Muscle layer of colon (tissue), 2 donors: ENCODE results near the gene PEMT.
"Not testable (repeated sequence)": the region's sequence is repeated elsewhere in the genome, so short reads cannot be mapped to it uniquely, and the experiment has no call there.

Source experiments
- H3K27ac ChIP-seq: one replicate; pipeline ENCODE4 v1.7.0; 2013; ENCODE audit warnings: low read depth, mild to moderate bottlenecking, low read length, moderate library complexity
- H3K27me3 ChIP-seq, 2 donors: one replicate each; pipeline ENCODE4 v1.7.0; 2013; ENCODE audit warnings: low read length in 2 of 2, mild to moderate bottlenecking in 2 of 2; ENCODE audit not compliant: insufficient read depth in 2 of 2, control insufficient read depth in 1 of 2
- H3K36me3 ChIP-seq: one replicate; pipeline ENCODE4 v1.7.0; 2013; ENCODE audit warnings: mild to moderate bottlenecking, low read length; ENCODE audit not compliant: insufficient read depth
- H3K4me1 ChIP-seq: one replicate; pipeline ENCODE4 v1.7.0; 2013; ENCODE audit warnings: mild to moderate bottlenecking, low read length; ENCODE audit not compliant: insufficient read depth
- H3K4me3 ChIP-seq, 2 donors: one replicate each; pipeline ENCODE4 v1.7.0; 2013; ENCODE audit warnings: low read length in 2 of 2, low read depth in 1 of 2, mild to moderate bottlenecking in 1 of 2, moderate library complexity in 1 of 2
- H3K9ac ChIP-seq: one replicate; pipeline ENCODE4 v1.7.0; 2013; ENCODE audit warnings: low read length
- H3K9me3 ChIP-seq: one replicate; pipeline ENCODE4 v1.7.0; 2013; ENCODE audit warnings: mild to moderate bottlenecking, low read length
- donor health status: abdominal sarcoma.
- donor health status: Adenocarcinoma of cecum.

Gene PEMT

GRCh38 chr17:17476865-17477467 lies 114.5 kb downstream of the PEMT start, which contains the start of gene MED9:
MED9 (plus strand) TSS chr17:17477000; CDS start chr17:17477042, 42 bp downstream.
- Histone ChIP-seq H3K4me1 (peaks cover 33% of the 10 kb centered on the region), H3K27ac (peak within 1 kb of the TSS; percentile 100)

DNA sequence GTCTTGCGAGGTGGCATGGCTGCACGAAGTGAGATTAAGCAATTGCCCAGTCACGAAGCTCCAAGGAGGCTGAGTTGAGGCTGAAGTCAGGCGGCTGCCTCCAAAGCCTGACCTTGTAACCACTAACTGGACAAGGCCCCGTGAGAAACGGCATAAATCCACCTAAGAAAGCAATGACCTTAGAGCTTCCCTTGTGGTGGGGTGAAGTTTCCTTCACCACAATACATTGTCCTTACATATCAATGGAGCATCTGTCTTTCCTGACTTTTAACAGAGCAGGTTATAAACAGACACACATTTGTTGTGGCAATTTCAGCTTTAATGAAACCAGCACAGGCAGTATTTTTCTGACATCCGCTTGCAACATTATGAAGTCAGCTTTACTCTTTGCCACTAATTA lies 117.2 kb downstream of the PEMT start:
- H3K36me3 ChIP-seq: no peaks in the 10 kb centered on the region
- no peak overlapping the region for H3K27ac ChIP-seq
- H3K4me3 ChIP-seq: no peak overlapping the region
- H3K9ac ChIP-seq: no peak overlapping the region
- H3K9me3 ChIP-seq: no peaks in the 10 kb centered on the region
- no peaks in the 10 kb centered on the region for H3K27me3 ChIP-seq
- H3K4me1 ChIP-seq: peaks cover 20% of the 10 kb centered on the region

More at GRCh38 chr17:17476865-17477467, 114.5 kb downstream of the PEMT start, which contains the start of gene MED9:
- peaks cover 16% of the 10 kb centered on the region for H3K36me3 ChIP-seq
- peak within 1 kb of the TSS; percentile 92 for H3K9ac ChIP-seq
- H3K9me3 ChIP-seq: no peaks in the 10 kb centered on the region
- H3K27me3 ChIP-seq: no peaks in the 10 kb centered on the region
- H3K4me3 ChIP-seq: peak within 1 kb of the TSS; percentile 95 to 100

GRCh38 chr17:17472333-17472920 lies 119.1 kb downstream of the PEMT start:
- no peaks in the 10 kb centered on the region for H3K9me3 ChIP-seq
- H3K4me1 ChIP-seq: peaks cover 1% of the 10 kb centered on the region
- H3K27me3 ChIP-seq: no peaks in the 10 kb centered on the region
- no peaks in the 10 kb centered on the region for H3K36me3 ChIP-seq
- H3K9ac ChIP-seq: no peak overlapping the region
- H3K4me3 ChIP-seq: no peak overlapping the region
- H3K27ac ChIP-seq: no peak overlapping the region

- H3K4me1 ChIP-seq: no peaks in the 10 kb centered on the region
- H3K36me3 ChIP-seq: no peaks in the 10 kb centered on the region
- no peak overlapping the region for H3K4me3 ChIP-seq
- H3K9ac ChIP-seq: no peak overlapping the region
- H3K27ac ChIP-seq: no peak overlapping the region
- H3K27me3 ChIP-seq: no peaks in the 10 kb centered on the region
- no peaks in the 10 kb centered on the region for H3K9me3 ChIP-seq
Observed at GRCh38 chr17:17469996-17470395, 121.5 kb downstream of the PEMT start.

DNA sequence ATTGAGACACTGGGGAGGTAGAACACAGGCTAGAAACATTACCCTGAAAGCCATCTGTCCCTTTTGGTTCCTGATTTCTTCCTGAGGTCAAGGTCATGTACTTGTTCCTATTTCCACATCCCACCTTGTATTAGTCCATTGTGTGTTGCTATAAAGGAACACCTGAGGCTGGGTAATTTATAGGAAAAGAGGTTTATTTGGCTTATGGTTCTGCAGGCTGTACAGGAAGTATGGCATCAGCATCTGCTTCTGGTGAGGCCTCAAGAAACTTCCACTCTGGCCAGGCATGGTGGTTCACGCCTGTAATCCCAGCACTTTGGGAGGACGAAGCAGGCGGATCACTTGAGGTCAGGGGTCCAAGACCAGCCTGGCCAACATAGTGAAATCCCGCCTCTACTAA lies 122.2 kb downstream of the PEMT start:
- H3K36me3 ChIP-seq: no peaks in the 10 kb centered on the region
- no peaks in the 10 kb centered on the region for H3K9me3 ChIP-seq
- H3K27ac ChIP-seq: no peak overlapping the region
- no peaks in the 10 kb centered on the region for H3K4me1 ChIP-seq
- H3K27me3 ChIP-seq: no peaks in the 10 kb centered on the region
- H3K9ac ChIP-seq: no peak overlapping the region
- no peak overlapping the region for H3K4me3 ChIP-seq

- no peaks in the 10 kb centered on the region for H3K4me1 ChIP-seq
- H3K27ac ChIP-seq: no peak overlapping the region
- no peaks in the 10 kb centered on the region for H3K9me3 ChIP-seq
- no peaks in the 10 kb centered on the region for H3K27me3 ChIP-seq
- no peak overlapping the region for H3K4me3 ChIP-seq
- no peaks in the 10 kb centered on the region for H3K36me3 ChIP-seq
- H3K9ac ChIP-seq: no peak overlapping the region
Observed at GRCh38 chr17:17468217-17469010, 123.1 kb downstream of the PEMT start.

- no peak overlapping the region for H3K4me3 ChIP-seq
- no peak overlapping the region for H3K9ac ChIP-seq
- no peaks in the 10 kb centered on the region for H3K9me3 ChIP-seq
- no peaks in the 10 kb centered on the region for H3K4me1 ChIP-seq
- no peaks in the 10 kb centered on the region for H3K36me3 ChIP-seq
- H3K27ac ChIP-seq: no peak overlapping the region
- no peaks in the 10 kb centered on the region for H3K27me3 ChIP-seq
Observed at GRCh38 chr17:17467720-17468119, 123.8 kb downstream of the PEMT start.

DNA sequence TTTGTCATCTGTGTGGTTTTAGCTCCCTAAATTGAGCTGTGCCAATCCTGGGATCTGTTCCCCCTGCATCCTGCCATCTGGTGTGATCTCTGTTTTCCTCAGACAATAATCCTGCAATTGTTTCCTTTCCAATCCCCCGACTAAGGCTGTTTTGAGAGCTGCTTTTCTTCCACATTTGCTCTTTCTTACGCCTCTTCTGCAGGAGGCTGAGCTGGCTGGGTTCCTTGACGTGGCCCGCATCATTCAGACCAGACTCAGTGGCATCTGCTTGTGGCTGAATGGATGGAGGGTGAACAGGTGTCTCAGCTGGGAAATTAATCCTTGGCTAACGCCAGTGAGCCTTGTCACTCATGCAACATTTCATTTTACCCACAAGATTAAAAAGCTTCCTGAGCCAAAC lies 124.5 kb downstream of the PEMT start:
- Histone ChIP-seq H3K36me3 (no peaks in the 10 kb centered on the region), H3K4me1 (no peaks in the 10 kb centered on the region), H3K27me3 (no peaks in the 10 kb centered on the region), H3K9me3 (no peaks in the 10 kb centered on the region), H3K9ac (no peak overlapping the region), H3K4me3 (no peak overlapping the region), H3K27ac (no peak overlapping the region)

GRCh38 chr17:17466511-17466910 lies 125.0 kb downstream of the PEMT start:
- Histone ChIP-seq H3K9me3 (no peaks in the 10 kb centered on the region), H3K27ac (no peak overlapping the region), H3K4me1 (no peaks in the 10 kb centered on the region), H3K27me3 (no peaks in the 10 kb centered on the region), H3K36me3 (no peaks in the 10 kb centered on the region), H3K4me3 (no peak overlapping the region), H3K9ac (no peak overlapping the region)

- H3K36me3 ChIP-seq, H3K9ac ChIP-seq, H3K4me3 ChIP-seq, H3K4me1 ChIP-seq, H3K27me3 ChIP-seq, H3K27ac ChIP-seq, H3K9me3 ChIP-seq: not testable (repeated sequence)
Observed at GRCh38 chr17:17465878-17466277, 125.6 kb downstream of the PEMT start.

DNA sequence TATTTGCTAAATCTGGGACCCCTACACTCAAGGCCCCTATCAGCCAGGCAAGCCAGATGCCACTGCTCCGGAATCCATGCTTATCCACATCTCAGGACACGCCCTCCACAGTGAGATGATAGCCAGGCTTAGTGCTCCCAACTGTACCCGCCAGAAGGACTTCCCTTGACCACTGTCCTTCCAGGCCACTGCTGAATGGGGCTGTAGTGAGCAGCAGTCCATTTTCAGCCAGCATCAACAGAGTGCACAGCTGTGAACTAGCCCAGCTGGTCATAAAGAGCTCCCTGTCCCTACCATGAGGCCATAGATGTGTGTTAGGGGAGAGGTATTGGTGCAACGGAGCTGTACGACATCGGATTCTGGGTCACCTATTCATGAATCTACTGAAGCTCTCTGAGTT lies 127.7 kb downstream of the PEMT start:
- Histone ChIP-seq H3K27ac (no peak overlapping the region), H3K9ac (no peak overlapping the region), H3K4me3 (no peak overlapping the region), H3K4me1 (no peaks in the 10 kb centered on the region), H3K36me3 (no peaks in the 10 kb centered on the region), H3K27me3 (no peaks in the 10 kb centered on the region), H3K9me3 (no peaks in the 10 kb centered on the region)
